NCI-H128 (cell line): Measurements from ENCODE around the gene SNAPC2.
"Not testable (repeated sequence)": the region's sequence is repeated elsewhere in the genome, so short reads cannot be mapped to it uniquely, and the experiment has no call there.

ENCODE experiments used
- DNase-seq: peaks from one replicate; lab custom pipeline; 2025; ENCODE audit not compliant: unreplicated experiment; lab: John Stamatoyannopoulos, UW

SNAPC2 gene

DNA sequence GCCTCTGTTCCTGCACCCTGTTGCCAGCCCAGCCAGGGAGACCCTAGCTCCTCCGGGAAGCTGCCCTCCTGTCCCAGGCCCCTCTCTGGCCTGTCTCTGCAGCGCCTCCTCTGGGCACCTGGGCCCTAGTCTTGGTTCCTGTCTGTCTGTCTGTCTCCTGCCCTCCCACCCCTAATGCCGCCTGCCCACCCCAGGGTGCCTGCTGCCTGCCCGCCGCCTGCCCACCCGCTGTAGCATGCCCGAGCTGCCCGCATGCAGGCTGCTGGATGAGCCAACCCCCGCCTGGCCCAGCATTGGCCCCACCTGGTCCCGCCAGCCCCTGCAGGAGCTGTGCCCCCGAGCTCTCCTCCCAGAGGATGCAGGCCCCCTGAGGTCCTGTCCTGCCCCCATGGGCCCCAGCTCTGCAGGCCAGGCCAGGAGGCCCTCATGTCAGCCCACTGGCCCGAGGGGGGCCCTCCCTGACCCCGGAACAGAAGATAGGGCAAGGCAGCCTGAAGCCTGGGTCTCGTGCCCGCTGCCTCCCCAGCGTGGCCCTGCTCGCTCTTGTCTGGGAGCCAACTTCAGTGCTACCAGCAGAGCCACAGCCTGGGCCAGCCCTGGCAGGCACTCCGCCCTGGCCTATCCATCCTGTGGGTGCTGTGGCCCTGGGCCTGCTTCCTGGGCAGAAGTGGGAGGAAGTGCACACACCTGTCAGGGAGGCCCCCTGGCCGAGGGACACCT lies 11.2 kb upstream of the SNAPC2 start:
- DNase-seq, result no peak

DNA sequence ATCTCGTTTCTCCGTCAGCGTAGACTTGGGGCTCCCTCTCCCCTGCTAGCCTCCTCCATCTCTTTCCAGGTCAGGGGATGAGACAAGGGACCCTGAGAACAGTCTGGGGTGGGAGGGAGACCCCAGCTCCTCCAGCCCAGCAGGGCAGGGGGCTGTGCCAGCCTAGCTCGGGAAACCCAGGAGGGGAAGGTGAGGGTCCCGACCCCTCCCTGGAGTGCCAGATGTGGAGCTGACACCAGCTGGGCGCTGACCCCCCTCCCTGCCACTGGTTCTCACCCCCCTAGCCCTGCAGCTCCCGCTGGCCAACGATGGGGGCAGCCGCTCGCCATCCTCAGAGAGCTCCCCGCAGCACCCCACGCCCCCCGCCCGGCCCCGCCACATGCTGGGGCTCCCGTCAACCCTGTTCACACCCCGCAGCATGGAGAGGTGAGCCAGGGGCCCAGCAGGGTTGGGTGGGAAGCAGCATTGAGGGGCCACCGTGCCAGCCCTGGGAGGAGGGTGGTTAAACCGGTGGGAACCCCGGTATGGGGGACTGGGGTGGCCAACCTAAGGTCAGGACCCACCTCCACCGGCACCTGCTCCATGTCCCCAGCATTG lies 10.6 kb upstream of the SNAPC2 start:
- DNase-seq, result no peak

DNA sequence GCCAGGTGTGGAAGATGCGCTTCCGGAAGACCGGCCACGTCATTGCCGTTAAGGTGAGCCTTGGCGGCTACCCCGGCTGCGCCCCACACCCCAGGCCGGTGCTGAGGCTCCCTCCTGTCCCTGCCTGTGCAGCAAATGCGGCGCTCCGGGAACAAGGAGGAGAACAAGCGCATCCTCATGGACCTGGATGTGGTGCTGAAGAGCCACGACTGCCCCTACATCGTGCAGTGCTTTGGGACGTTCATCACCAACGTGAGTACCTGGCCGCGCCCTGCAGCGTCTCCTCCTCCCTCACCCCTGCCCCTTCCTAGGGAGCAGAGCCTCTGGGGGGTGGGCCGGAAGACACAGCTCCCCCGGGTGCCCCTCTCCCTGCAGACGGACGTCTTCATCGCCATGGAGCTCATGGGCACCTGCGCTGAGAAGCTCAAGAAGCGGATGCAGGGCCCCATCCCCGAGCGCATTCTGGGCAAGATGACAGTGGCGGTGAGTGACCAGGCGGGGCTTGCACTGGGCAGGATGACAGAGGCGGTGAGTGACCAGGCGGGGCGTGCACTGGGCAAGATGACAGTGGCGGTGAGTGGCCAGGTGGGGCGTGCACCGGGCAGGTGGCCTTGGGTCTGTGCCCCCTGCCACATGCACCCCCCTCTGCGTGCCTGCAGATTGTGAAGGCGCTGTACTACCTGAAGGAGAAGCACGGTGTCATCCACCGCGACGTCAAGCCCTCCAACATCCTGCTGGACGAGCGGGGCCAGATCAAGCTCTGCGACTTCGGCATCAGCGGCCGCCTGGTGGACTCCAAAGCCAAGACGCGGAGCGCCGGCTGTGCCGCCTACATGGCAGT lies 9.6 kb upstream of the SNAPC2 start:
- DNase-seq, result no peak

DNA sequence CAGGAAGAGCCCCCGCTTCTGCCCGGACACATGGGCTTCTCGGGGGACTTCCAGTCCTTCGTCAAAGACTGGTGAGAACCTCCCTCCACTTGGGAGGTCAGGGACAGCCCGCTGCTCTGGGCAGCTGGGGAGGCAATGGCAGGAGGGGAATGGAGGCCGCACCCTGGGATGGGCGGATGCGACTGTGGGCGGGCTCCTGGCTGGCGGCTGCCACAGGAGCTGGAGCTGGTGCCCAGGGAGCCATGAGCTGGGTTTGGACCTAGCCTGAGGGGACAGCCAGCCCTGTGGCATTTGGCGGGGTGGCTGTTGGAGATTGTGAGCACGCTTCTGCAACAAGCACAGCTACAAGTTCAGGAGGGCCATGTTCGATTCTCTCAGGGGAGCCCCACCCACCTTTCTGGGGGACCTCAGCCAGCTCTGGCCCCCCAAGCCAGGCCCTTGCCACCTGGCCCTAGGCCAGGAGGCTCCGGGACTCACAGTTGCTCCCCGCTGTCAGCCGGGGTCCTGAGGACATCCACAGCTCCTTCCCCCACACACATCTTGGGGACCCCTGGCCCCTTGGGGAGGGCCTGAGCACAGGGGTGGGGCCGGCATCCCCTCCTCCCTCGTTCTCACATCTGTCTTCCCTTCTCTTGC lies 8.5 kb upstream of the SNAPC2 start:
- DNase-seq, result no peak

DNA sequence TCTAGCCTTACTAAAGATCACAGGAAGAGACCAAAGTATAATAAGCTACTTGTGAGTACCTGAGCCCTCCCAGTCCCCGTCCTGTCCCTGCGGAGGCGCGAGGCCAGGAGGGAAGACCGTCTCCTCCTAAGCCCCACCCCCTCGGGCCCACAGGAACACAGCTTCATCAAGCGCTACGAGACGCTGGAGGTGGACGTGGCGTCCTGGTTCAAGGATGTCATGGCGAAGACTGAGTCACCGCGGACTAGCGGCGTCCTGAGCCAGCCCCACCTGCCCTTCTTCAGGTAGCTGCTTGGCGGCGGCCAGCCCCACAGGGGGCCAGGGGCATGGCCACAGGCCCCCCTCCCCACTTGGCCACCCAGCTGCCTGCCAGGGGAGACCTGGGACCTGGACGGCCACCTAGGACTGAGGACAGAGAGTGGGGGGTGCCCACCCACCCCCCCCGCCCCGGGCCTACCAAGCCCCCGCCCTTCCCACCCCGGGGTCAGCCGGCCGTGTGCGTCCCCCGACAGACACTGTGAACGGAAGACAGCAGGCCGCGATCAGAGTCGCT lies 7.9 kb upstream of the SNAPC2 start:
- DNase-seq, result no peak

DNA sequence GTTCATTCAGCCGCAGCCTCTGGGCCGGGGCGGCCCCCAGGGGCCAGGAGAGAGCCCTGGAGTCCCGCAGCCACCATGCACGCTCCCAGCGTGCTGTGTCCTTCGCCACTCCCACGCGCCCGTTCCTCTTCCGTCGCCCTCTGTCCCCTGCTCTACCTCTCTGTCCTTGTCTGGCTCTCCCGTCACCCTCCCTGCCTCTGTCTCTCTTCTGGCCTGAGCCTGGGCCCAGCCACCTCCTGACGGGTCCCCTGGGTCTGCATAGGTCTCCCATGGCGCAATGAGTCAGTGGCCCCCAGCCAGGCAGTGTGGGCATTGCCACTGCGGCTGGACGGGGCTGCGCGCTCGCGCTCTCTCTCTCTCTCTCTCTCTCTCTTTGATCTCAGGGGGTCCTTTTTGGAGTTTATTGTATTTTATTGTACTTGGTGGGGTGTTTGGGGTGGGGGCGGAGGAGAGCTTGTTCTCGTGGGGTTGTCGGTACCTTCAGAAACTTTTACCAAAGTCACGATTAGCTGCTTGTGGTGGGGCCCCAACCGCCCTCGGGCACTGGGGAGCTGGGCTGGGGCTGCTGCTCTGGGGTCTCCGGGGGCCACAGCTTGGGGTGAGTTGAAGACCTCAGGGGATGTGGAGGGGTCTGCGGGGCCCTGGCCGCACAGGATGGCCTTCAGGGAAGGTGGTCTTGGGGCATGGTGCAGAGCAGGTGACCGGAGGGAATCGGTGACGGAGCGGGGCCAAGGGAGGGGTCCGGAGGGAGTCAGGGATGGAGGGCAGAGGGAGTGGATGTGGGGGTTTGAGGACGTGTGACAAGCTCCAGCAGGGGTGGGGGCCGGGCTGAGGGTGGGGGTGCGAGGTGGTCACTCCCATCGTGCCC lies 7.2 kb upstream of the SNAPC2 start:
- DNase-seq, result no peak

DNA sequence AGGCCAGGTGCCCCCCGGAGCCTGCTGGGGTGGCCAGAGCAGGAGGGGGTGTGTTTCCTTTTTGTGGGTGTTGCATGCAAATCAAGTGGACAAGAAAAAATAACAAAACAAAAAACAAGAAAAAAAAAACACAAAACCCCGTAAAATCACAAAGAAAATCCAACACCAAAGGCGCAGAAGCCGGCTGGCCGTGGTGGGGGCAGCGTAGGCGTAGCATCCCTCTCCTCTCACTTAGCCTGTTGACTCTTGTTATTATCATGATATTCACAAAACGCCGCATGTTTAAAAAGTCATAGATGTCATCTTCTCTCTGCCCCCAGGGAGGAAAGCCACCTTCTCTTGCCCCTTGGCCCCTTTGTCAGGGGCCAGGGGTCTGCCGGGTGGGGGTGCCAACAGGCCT lies 6.5 kb upstream of the SNAPC2 start:
- DNase-seq, result no peak

DNA sequence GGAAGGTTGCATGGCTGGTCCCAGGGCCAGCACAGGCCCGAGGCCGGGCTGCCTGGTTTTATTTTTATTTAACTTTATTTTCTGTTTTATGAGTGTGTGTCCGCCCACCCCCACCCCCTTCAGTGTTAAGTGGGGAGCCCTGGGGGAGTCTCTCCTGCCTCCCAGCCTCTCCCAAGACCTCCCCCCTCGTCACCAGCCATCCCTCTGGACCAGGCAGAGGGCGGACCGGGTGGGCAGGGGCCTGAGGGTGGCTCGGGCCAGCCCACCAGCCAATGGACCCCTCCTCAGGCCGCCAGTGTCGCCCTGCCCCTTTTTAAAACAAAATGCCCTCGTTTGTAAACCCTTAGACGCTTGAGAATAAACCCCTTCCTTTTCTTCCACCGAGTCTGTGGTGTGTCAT lies 6.0 kb upstream of the SNAPC2 start:
- DNase-seq, result no peak

DNA sequence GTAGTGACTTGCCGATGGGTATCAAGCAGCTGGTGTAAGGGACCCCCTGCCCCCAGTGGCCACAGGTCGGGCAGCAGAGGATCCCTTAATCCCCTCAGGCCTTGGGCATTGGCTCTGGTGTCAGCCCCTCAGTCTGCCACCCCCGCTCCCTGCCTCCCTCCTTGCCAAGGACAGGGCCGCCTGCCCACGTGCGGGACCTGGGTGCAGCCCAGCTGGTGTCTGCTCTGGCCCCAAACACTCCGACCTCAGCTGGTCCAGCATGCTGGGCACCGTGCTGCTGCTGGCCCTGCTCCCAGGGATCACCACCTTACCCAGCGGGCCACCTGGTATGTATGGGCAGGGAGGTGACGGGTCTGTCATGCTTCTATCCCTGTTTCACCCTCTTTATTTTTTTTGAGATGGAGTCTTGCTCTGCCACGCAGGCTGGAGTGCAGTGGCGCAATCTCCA lies 5.5 kb upstream of the SNAPC2 start, which contains the start of gene TGFBR3L:
TSS of gene TGFBR3L (plus strand) at position 233 of the 448 bp plus-strand sequence.
- DNase-seq, result no peak

DNA sequence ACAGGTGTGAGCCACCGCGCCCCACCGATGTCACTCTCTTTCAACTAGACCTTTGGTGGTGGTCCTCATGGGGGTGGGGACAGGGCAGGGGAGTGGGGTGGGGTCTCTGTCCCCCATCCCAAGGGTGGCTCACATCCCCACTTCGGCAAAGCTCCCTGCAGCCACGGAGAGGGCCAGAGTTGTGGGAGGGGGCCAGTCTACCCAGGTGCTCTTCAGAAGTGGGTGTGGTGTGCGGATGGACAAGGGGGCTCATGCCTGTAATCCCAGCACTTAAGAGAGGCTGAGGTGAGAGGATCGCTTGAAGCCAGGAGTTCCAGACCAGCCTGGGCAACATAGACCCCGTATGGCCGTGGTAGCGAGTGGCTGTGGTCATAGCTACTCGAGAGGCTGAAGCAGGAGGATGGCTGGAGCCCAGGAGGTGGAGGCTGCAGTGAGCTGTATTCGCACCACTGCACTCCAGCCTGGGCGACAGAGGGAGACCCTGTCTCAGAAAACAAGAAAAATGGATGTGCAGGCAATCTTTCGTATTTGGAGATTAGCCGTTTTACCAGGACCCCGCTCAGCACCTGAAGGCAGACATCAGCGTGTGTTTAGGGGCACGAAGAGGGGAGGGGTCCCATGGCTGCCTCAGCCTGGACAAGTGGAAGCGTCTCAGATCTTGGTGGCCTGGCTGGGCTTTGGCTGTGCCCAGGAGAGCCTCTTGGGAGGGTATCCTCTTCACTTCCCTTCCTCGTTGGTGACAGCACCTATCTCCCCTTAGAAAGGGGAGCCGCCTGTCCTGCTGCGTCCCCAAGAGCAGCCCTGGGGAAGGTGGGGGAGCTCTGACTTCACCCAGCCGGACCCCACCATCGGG lies 4.7 kb upstream of the SNAPC2 start:
- DNase-seq, result no peak

DNA sequence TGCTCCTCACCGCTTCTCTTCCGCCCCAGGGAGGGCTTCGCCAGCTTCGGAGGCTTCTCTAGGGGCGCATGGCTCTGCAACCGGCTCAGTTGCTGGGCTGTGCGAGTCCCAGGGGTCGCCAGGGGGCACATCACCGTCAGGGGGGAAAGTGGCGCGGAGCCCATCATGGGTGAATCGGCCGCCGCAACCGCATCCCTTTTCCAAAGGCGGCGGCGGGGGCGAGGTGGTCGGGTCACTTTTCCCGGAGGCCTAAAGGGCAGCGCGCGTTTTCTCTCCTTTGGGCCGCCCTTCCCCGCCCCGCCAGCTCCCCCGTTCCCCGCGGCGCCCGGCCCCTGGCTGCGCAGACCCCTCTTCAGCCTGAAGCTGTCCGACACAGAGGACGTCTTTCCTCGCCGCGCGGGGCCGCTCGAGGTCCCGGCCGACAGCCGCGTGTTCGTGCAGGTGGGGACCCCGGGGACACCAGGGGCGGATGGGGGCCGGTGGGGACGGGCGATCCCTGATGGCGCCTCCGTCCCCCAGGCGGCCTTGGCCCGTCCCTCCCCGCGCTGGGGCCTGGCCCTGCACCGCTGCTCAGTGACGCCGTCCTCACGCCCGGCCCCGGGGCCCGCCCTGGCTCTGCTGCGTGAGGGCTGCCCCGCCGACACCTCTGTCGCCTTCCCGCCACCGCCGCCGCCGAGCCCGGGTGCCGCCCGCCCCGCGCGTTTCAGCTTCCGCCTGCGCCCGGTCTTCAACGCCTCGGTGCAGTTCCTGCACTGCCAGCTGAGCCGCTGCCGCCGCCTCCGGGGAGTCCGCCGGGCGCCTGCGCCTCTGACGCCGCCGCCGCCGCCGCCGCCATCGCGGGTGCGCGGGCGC lies 3.8 kb upstream of the SNAPC2 start:
- DNase-seq, result no peak

DNA sequence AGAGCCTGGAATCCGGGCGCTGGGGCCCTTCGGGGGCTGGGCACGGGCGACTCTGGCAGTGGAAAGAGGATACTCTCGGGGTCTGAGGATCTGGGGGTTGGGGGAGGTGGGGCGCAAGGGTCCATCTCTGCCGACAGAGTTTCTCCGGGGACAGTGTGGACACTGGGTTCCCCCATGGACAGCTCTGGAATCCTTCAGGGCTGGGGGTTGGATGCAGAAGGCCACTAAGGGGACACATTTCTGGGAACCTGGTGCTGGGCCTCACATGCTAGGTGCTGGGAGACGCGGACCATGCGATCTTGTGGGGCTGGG lies 3.2 kb upstream of the SNAPC2 start:
- no peak for DNase-seq

DNA sequence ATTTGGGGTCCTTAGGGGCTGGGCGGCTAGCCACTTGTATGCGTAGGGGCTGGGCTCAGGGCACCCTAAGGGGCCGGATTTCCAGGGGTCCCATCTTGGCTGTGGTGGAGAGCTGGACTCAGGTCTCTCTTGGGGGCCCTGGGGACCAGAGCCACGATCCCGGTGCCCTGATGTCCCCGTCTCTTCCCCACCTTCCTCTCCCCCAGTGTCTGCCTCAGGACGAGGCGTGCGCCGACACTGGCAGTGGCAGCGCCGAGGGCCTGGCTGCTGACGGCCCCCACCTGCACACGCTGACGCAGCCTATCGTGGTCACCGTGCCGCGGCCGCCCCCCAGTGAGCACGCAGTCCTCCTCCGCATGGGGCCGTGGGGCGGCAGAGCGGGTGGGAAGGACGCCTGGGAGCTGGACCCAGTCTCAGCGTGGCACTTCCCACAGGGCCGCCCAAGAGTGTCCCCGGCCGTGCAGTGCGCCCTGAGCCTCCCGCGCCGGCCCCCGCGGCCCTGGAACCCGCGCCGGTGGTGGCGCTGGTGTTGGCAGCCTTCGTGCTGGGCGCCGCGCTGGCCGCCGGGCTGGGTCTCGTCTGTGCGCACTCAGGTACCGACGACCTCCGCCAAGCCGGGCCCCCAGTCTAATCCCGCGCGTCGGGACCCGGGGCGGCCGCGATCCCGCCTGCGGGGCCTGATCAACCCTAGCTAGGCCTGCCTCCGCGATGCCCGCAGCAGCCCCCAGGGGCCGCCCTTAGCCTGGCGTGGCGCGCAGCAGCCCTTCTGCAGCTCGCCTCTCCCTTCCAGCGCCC lies 2.7 kb upstream of the SNAPC2 start:
- DNase-seq, result no peak

DNA sequence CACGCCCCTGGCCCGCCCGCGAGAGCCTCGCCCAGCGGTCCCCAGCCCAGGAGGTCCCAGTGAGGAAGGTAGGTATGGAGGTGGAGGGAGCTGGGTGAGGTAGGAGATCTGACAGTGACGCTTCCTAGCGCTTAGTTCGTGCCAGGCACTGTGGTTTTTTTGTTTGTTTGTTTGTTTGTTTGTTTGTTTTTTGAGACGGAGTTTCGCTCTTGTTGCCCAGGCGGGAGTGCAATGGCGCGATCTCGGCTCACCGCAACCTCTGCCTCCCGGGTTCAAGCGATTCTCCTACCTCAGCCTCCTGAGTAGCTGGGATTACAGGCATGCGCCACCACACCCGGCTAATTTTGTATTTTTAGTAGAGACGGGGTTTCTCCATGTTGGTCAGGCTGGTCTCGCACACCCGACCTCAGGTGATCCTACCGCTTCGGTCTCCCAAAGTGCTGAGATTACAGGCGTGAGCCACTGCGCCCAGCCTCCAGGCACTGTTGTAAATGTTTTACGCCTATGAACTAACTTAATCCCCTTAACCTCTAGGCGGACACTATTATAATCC lies 2.0 kb upstream of the SNAPC2 start:
- DNase-seq, result not testable (repeated sequence)

DNA sequence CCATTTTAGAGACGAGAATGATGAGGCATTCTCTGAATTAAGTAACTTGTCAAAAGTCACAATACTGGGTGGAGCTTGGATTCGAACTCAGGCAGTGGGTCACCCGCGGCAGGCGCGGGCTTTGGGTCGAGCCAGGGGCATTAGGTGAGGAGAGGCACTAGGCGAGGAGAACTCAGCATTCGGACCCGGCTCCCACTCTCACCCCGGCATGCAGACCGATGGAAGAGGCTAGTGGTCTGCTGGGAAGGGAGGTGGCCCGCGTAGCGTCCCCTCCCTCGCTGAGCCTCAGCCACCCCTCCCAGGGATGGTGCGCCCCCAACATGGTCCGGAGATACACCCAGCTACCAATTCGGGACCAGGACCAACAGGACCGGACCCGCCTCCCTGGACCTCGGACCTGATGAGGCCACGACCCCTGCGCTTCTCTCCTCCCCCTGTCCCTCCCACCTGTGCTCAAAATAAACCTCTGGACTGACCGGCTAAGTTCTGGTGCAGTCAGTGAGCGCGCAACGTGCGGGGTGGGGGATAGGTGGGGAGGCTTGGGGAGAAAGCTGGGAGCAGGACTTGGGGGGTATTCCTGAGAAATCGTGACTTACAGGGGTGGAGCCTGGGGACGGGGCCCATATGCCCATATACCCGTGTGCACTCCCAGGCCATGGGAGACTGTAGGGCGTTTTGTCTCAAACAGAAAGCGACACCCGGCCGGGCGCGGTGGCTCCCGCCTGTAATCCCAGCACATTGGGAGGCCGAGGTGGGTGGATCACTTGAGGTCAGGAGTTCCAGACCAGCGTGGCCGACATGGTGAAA lies 1.3 kb upstream of the SNAPC2 start:
- DNase-seq, result no peak

DNA sequence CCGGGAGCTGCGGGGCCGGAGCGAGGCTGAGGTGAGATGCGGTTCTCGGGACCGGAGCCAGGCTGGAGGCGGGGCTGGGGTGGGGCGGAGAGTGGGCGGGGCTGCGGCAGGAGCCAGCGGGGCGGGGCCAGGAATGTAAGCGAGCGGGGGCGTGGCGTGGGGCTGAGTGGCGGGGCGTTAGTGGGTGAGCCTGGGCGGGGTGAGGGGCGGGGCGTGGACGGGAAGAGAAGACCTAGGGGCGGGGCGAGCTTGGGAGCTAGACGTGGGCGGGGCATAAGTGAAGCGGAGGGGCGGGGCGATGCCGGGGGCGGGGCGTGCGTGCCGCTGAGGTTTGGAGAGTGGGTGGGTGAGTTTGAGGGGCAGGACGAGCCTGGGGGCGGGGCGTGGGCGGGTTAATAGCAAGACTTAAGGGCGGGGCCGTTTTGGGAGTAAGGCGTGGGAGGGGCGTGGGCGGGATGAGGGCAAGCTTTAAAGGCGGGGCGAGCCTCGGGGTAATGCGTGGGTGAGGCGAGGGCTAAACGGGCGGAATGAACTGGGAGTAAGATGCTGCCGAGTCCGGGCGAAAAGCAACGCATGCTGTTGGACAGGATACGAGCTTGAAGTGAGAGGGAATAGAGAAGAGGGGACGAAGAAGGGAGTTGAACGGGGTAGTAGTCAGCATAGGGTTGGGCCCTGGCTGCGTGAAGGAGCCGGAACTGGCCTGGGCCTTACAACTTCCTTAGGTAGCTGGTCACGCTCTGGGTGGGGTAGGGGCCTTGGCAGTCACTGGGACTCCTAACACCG lies 572 bp downstream of the SNAPC2 start:
- peak; percentile 93 for DNase-seq
